ENCODE measurements around the gene TECPR2. TPM values are rescaled to one million over a fixed set of nuclear protein-coding genes. Genes with fewer than 3 reads are reported as not detected.

Gene TECPR2
- total RNA-seq, 1 donor from 2014 or later, result 8.4 TPM

DNA sequence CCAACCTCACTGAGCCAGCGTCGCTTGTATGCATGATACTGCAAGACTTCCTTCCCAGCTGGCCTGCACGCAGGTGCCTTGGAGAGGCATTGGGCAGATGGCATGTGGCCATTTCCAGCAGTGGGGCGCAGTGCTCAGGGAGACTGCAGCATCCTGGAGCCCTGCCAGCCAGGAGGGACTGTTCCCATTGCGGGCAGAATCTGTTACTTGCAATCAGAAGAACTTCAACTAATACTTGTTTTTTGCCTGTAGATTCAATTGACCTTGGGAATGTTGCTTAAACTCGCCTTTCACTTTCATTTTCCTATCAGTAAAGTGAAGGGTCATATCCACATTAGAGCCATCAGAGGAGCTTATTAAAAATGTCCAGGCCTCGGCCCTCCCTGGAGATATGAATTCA is 117.0 kb downstream of the TECPR2 start:
- Histone ChIP-seq H4K20me1 (ENCODE audit: low read depth) (no peaks in the 10 kb centered on the region), H3K9me3 (ENCODE audit: low read depth) (no peaks in the 10 kb centered on the region), H3K4me3 (no peak overlapping the region), H3K27ac (no peak overlapping the region), H3K4me2 (no peak overlapping the region), H2AFZ (replicated peaks) (no peak overlapping the region), H3K4me1 (no peaks in the 10 kb centered on the region), H3K36me3 (no peaks in the 10 kb centered on the region), H3K27me3 (no peaks in the 10 kb centered on the region), H3K79me2 (ENCODE audit: low read depth) (no peaks in the 10 kb centered on the region), H3F3A (ENCODE audit: low read depth) (no peaks in the 10 kb centered on the region), H3K9ac (no peak overlapping the region)
- no peaks in the 10 kb centered on the region for H3K9me3 Mint-ChIP-seq
- no peak for DNase-seq (ENCODE audit: low spot score)
- peak overlapping the region; percentile 59 for H3K27ac Mint-ChIP-seq
- H3K4me3 Mint-ChIP-seq, result no peak overlapping the region
- H3K4me1 Mint-ChIP-seq, result no peaks in the 10 kb centered on the region
- peaks cover 3% of the 10 kb centered on the region for H3K27me3 Mint-ChIP-seq (ENCODE audit: insufficient read depth, low read depth)
- TF ChIP-seq EZH2phosphoT487 (IDR thresholded peaks at IDR 0.05), result no peak
- TF ChIP-seq, protein P1, sequence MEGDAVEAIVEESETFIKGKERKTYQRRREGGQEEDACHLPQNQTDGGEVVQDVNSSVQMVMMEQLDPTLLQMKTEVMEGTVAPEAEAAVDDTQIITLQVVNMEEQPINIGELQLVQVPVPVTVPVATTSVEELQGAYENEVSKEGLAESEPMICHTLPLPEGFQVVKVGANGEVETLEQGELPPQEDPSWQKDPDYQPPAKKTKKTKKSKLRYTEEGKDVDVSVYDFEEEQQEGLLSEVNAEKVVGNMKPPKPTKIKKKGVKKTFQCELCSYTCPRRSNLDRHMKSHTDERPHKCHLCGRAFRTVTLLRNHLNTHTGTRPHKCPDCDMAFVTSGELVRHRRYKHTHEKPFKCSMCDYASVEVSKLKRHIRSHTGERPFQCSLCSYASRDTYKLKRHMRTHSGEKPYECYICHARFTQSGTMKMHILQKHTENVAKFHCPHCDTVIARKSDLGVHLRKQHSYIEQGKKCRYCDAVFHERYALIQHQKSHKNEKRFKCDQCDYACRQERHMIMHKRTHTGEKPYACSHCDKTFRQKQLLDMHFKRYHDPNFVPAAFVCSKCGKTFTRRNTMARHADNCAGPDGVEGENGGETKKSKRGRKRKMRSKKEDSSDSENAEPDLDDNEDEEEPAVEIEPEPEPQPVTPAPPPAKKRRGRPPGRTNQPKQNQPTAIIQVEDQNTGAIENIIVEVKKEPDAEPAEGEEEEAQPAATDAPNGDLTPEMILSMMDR (IDR thresholded peaks at IDR 0.05), result no peak
- TF ChIP-seq EZH2 (IDR thresholded peaks at IDR 0.05), result no peak
- peaks cover 18% of the 10 kb centered on the region for H3K36me3 Mint-ChIP-seq

DNA sequence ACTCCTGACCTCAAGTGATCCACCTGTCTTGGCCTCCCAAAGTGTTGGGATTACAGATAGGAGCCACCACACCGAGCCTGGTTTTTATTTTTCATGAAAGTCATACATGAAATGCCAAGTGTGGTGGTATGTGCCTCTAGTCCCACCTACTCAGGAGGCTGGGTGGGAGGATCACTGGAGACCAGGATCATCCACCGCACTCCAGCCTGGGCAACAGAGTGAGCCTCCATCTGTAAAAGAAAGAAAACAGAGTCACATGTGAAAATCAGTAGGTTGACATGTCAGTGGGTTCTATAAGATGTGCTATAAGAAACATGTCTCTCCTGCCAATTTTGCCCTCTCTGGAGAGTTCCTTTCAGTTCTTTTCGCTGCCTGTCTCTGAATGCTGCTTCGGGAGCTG is 118.6 kb downstream of the TECPR2 start:
- Histone ChIP-seq H3F3A (ENCODE audit: low read depth) (no peaks in the 10 kb centered on the region), H3K27ac (no peak overlapping the region), H3K9ac (no peak overlapping the region), H3K27me3 (no peaks in the 10 kb centered on the region), H3K79me2 (ENCODE audit: low read depth) (no peaks in the 10 kb centered on the region), H3K9me3 (ENCODE audit: low read depth) (no peaks in the 10 kb centered on the region), H3K4me3 (no peak overlapping the region), H3K4me1 (no peaks in the 10 kb centered on the region), H3K36me3 (no peaks in the 10 kb centered on the region), H2AFZ (replicated peaks) (no peak overlapping the region), H4K20me1 (ENCODE audit: low read depth) (no peaks in the 10 kb centered on the region), H3K4me2 (no peak overlapping the region)
- DNase-seq (ENCODE audit: low spot score), result no peak
- peaks cover 13% of the 10 kb centered on the region for H3K36me3 Mint-ChIP-seq
- H3K9me3 Mint-ChIP-seq, result no peaks in the 10 kb centered on the region
- H3K27me3 Mint-ChIP-seq (ENCODE audit: insufficient read depth, low read depth), result peaks cover 3% of the 10 kb centered on the region
- no peak for TF ChIP-seq EZH2 (IDR thresholded peaks at IDR 0.05)
- TF ChIP-seq, protein P1 (IDR thresholded peaks at IDR 0.05), result no peak
- TF ChIP-seq EZH2phosphoT487 (IDR thresholded peaks at IDR 0.05), result no peak
- no peak overlapping the region for H3K27ac Mint-ChIP-seq
- no peak overlapping the region for H3K4me3 Mint-ChIP-seq
- no peaks in the 10 kb centered on the region for H3K4me1 Mint-ChIP-seq

DNA sequence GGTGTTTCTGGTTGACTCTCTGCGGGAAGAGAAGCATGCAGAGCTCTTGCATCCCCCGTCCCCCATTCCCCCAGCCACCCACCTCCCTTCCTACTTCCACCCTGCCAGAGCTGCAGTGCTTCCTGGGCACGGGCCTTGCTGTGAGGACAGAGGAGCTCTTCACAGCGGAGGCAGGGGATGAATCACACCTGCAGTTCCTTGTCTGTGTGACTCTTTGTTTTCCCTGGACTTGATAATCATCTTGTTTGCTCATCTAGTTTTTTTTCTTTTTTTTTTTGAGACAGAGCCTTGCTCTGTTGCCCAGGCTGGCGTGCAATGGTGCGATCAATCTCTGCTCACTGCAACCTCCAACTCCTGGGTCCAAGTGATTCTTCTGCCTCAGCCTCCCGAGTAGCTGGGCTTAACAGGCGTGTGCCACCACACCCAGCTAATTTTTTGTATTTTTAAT is 119.1 kb downstream of the TECPR2 start:
- Mint-ChIP-seq H3K4me1 (no peaks in the 10 kb centered on the region), H3K4me3 (no peak overlapping the region), H3K9me3 (no peaks in the 10 kb centered on the region), H3K27me3 (ENCODE audit: insufficient read depth, low read depth) (peaks cover 3% of the 10 kb centered on the region), H3K36me3 (peaks cover 11% of the 10 kb centered on the region), H3K27ac (no peak overlapping the region)
- H2AFZ ChIP-seq (replicated peaks), result no peak overlapping the region
- H4K20me1 ChIP-seq (ENCODE audit: low read depth), result no peaks in the 10 kb centered on the region
- no peaks in the 10 kb centered on the region for H3K36me3 ChIP-seq
- no peaks in the 10 kb centered on the region for H3K9me3 ChIP-seq (ENCODE audit: low read depth)
- H3K9ac ChIP-seq, result no peak overlapping the region
- no peaks in the 10 kb centered on the region for H3K4me1 ChIP-seq
- no peaks in the 10 kb centered on the region for H3F3A ChIP-seq (ENCODE audit: low read depth)
- H3K4me2 ChIP-seq, result no peak overlapping the region
- no peak overlapping the region for H3K27ac ChIP-seq
- no peak for TF ChIP-seq EZH2phosphoT487 (IDR thresholded peaks at IDR 0.05)
- TF ChIP-seq, protein P1 (IDR thresholded peaks at IDR 0.05), result no peak
- no peak for DNase-seq (ENCODE audit: low spot score)
- no peak overlapping the region for H3K4me3 ChIP-seq
- no peaks in the 10 kb centered on the region for H3K79me2 ChIP-seq (ENCODE audit: low read depth)
- H3K27me3 ChIP-seq, result no peaks in the 10 kb centered on the region

Measured in neural progenitor cell (in vitro differentiated cells).